Measurements from ENCODE around the gene CD59.

The CD59 gene

DNA sequence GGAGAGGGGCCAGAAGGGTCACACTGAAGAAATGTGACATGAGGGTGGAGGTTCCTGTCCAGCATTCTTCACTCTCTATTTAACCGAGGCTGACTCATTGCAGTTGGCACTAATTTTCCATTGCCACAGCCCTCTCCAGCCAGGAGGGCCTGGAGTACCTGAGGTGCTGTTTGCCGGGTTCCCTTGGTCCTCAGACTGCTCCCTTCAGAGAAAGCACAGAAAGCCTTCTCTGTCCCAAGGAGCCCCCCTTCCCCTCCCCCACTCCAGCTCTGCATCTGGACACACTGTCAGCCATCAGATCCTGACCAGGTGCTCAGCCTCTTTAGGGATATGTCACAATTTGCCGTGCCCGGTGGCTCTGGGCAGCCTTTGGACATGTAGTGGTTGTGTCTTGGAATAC is 32.4 kb downstream of the CD59 start:
- no CpG with 5 or more reads among the region's 4 CpGs for WGBS (ENCODE audit: insufficient coverage, insufficient read length)
- no peak for DNase-seq (ENCODE audit: low read depth, low spot score)
- Histone ChIP-seq H3K4me3 (ENCODE audit: low read length) (no peak overlapping the region), H3K27ac (ENCODE audit: low read length) (no peak overlapping the region), H3K9me3 (ENCODE audit: control insufficient read depth, insufficient read depth, low read length) (no peaks in the 10 kb centered on the region), H3K27me3 (ENCODE audit: control insufficient read depth, insufficient read depth, low read length) (no peaks in the 10 kb centered on the region; the same call in 1 of the 2 replicates), H3K4me1 (ENCODE audit: control insufficient read depth, insufficient read depth, low read length) (peaks cover 4% of the 10 kb centered on the region), H3K36me3 (ENCODE audit: control insufficient read depth, insufficient read depth, low read length) (no peaks in the 10 kb centered on the region)

GRCh38 chr11:33703234-33703633 is 33.0 kb downstream of the CD59 start:
- no CpG with 5 or more reads among the region's 5 CpGs for WGBS (ENCODE audit: insufficient coverage, insufficient read length)
- no peak for DNase-seq (ENCODE audit: low read depth, low spot score)
- no peak overlapping the region for H3K4me3 ChIP-seq (ENCODE audit: low read length)
- no peaks in the 10 kb centered on the region; the same call in 1 of the 2 replicates for H3K27me3 ChIP-seq (ENCODE audit: control insufficient read depth, insufficient read depth, low read length)
- no peaks in the 10 kb centered on the region for H3K9me3 ChIP-seq (ENCODE audit: control insufficient read depth, insufficient read depth, low read length)
- no peaks in the 10 kb centered on the region for H3K36me3 ChIP-seq (ENCODE audit: control insufficient read depth, insufficient read depth, low read length)
- peaks cover 4% of the 10 kb centered on the region for H3K4me1 ChIP-seq (ENCODE audit: control insufficient read depth, insufficient read depth, low read length)
- H3K27ac ChIP-seq (ENCODE audit: low read length): no peak overlapping the region

- Histone ChIP-seq H3K27ac (ENCODE audit: low read length) (no peak overlapping the region), H3K9me3 (ENCODE audit: control insufficient read depth, insufficient read depth, low read length) (no peaks in the 10 kb centered on the region), H3K27me3 (ENCODE audit: control insufficient read depth, insufficient read depth, low read length) (no peaks in the 10 kb centered on the region; the same call in 1 of the 2 replicates), H3K4me1 (ENCODE audit: control insufficient read depth, insufficient read depth, low read length) (peaks cover 4% of the 10 kb centered on the region), H3K36me3 (ENCODE audit: control insufficient read depth, insufficient read depth, low read length) (no peaks in the 10 kb centered on the region), H3K4me3 (ENCODE audit: low read length) (no peak overlapping the region)
- WGBS (ENCODE audit: insufficient coverage, insufficient read length): no CpG with 5 or more reads among the region's 7 CpGs
- no peak for DNase-seq (ENCODE audit: low read depth, low spot score)
These were observed 34.7 kb downstream of the CD59 start for GRCh38 chr11:33701302-33702230.

DNA sequence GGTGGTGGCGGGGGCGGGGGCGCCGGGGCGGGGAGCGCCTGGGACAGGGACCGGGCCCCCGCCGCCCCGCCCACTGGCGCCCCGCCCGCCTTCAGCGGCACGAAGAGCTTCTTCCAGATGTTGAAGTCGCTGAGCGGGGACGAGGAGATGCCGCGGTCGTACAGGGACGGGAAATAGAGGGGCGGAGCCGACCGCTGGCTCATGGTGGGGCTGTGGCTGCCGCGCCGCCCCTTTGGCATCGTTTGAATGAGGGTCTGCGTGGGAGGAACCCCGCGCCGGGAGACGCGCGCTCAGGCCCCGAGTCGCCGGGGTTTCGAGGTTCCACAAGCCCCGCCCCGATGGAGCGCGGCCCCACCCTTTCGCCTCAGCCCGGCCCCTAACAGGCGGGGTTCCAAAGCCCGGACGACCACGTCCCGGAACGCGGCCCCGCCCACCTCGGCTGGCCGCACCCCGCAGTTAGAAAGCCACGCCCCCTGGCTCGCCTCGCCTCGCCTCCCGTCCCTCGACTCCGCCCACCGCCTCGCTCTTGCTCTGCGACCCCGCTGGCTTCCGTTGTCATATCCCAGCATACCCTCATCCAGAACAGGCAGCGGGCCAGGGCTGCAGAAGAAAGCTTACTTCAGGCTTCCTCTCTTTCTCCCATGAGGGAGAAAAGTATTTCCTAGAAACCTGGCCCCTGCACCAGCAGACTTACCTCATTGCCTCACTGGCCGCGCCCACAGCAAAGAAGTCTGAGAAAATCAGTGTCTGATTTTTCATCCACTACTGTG is 35.5 kb downstream of the CD59 start, which contains the start of gene C11orf91:
Gene C11orf91 (minus strand): TSS at position 325 of the 770 bp plus-strand sequence. CDS start 86 bp downstream, at position 239.
- Histone ChIP-seq H3K36me3 (ENCODE audit: control insufficient read depth, insufficient read depth, low read length) (no peaks in the 10 kb centered on the region), H3K4me3 (ENCODE audit: low read length) (peak within 1 kb of the TSS; percentile 80; the same call in 1 of the 2 replicates), H3K9me3 (ENCODE audit: control insufficient read depth, insufficient read depth, low read length) (no peaks in the 10 kb centered on the region), H3K27me3 (ENCODE audit: control insufficient read depth, insufficient read depth, low read length) (no peaks in the 10 kb centered on the region; the same call in 1 of the 2 replicates), H3K4me1 (ENCODE audit: control insufficient read depth, insufficient read depth, low read length) (peaks cover 4% of the 10 kb centered on the region), H3K27ac (ENCODE audit: low read length) (no peak within 1 kb of the TSS)
- WGBS (ENCODE audit: insufficient coverage, insufficient read length): no CpG with 5 or more reads among the region's 72 CpGs
- peak; percentile 84 for DNase-seq (ENCODE audit: low read depth, low spot score)

- Histone ChIP-seq H3K4me1 (ENCODE audit: control insufficient read depth, insufficient read depth, low read length) (peaks cover 4% of the 10 kb centered on the region), H3K4me3 (ENCODE audit: low read length) (peak overlapping the region; percentile 80; the same call in 1 of the 2 replicates)
These were observed 36.1 kb downstream of the CD59 start for GRCh38 chr11:33700063-33700501.

DNA sequence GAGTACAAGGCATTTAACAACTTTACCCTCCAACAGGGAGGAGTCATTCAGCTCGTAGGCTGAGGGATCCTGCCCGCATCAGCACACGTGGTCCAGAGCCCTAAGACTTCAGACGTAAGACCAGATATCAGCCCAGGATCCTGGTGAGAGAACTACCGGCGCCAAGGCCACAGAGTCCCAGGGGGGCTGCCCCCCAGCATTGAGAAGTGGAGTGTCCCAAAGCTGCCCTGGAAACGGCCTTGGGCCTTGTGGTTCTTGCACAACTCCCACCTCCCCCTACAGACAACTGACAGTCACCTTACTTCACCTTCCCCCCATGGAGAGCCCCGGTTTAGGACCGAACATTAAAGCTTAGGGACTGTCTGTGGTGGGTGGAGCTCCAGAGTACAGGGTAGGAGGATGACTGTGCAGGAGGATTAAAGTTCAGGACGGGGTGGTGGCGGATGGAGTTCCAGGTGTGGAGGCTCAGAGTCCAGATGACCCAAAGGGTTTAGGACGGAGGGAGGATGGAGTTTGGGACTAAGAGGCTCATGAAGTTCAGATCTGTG is 36.6 kb downstream of the CD59 start:
- Histone ChIP-seq H3K27me3 (ENCODE audit: control insufficient read depth, insufficient read depth, low read length) (no peaks in the 10 kb centered on the region; the same call in 1 of the 2 replicates), H3K27ac (ENCODE audit: low read length) (no peak overlapping the region), H3K4me3 (ENCODE audit: low read length) (no peak overlapping the region), H3K36me3 (ENCODE audit: control insufficient read depth, insufficient read depth, low read length) (no peaks in the 10 kb centered on the region), H3K4me1 (ENCODE audit: control insufficient read depth, insufficient read depth, low read length) (peaks cover 4% of the 10 kb centered on the region), H3K9me3 (ENCODE audit: control insufficient read depth, insufficient read depth, low read length) (no peaks in the 10 kb centered on the region)
- no peak for DNase-seq (ENCODE audit: low read depth, low spot score)
- WGBS (ENCODE audit: insufficient coverage, insufficient read length): no CpG with 5 or more reads among the region's 12 CpGs

More at GRCh38 chr11:33700063-33700501, 36.1 kb downstream of the CD59 start:
- H3K27me3 ChIP-seq (ENCODE audit: control insufficient read depth, insufficient read depth, low read length): no peaks in the 10 kb centered on the region; the same call in 1 of the 2 replicates
- H3K9me3 ChIP-seq (ENCODE audit: control insufficient read depth, insufficient read depth, low read length): no peaks in the 10 kb centered on the region
- H3K27ac ChIP-seq (ENCODE audit: low read length): no peak overlapping the region
- DNase-seq (ENCODE audit: low read depth, low spot score): no peak
- WGBS (ENCODE audit: insufficient coverage, insufficient read length): no CpG with 5 or more reads among the region's 25 CpGs
- no peaks in the 10 kb centered on the region for H3K36me3 ChIP-seq (ENCODE audit: control insufficient read depth, insufficient read depth, low read length)

DNA sequence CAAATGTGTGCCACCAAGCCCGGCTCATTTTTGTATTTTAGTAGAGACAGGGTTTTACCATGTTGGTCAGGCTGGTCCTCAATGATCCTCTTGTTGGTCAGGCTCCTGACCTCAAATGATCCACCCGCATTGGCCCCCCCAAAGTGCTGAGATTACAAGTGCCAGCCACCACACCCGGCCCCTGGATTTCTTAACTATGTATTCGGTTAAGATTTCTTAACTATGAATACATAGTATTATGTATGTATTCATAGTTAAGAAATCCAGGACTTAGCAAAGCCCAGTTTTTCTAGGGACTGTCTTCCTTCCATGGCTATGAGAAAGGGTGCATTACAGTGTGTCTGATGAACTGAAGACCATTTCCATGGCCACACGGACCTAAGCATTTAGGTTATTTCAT is 37.3 kb downstream of the CD59 start:
- no CpG with 5 or more reads among the region's 5 CpGs for WGBS (ENCODE audit: insufficient coverage, insufficient read length)
- H3K4me3 ChIP-seq (ENCODE audit: low read length): no peak overlapping the region
- no peaks in the 10 kb centered on the region for H3K9me3 ChIP-seq (ENCODE audit: control insufficient read depth, insufficient read depth, low read length)
- DNase-seq (ENCODE audit: low read depth, low spot score): no peak
- H3K27me3 ChIP-seq (ENCODE audit: control insufficient read depth, insufficient read depth, low read length): no peaks in the 10 kb centered on the region; the same call in 1 of the 2 replicates
- H3K36me3 ChIP-seq (ENCODE audit: control insufficient read depth, insufficient read depth, low read length): no peaks in the 10 kb centered on the region
- peaks cover 4% of the 10 kb centered on the region for H3K4me1 ChIP-seq (ENCODE audit: control insufficient read depth, insufficient read depth, low read length)
- H3K27ac ChIP-seq (ENCODE audit: low read length): no peak overlapping the region

- DNase-seq (ENCODE audit: low read depth, low spot score): no peak
- Histone ChIP-seq H3K4me1 (ENCODE audit: control insufficient read depth, insufficient read depth, low read length) (peaks cover 4% of the 10 kb centered on the region), H3K9me3 (ENCODE audit: control insufficient read depth, insufficient read depth, low read length) (no peaks in the 10 kb centered on the region), H3K36me3 (ENCODE audit: control insufficient read depth, insufficient read depth, low read length) (no peaks in the 10 kb centered on the region), H3K27ac (ENCODE audit: low read length) (no peak overlapping the region), H3K4me3 (ENCODE audit: low read length) (no peak overlapping the region), H3K27me3 (ENCODE audit: control insufficient read depth, insufficient read depth, low read length) (no peaks in the 10 kb centered on the region; the same call in 1 of the 2 replicates)
- no CpG with 5 or more reads among the region's 3 CpGs for WGBS (ENCODE audit: insufficient coverage, insufficient read length)
These were observed 38.2 kb downstream of the CD59 start for GRCh38 chr11:33697997-33698396.

- Histone ChIP-seq H3K4me1 (ENCODE audit: control insufficient read depth, insufficient read depth, low read length) (peaks cover 6% of the 10 kb centered on the region), H3K27ac (ENCODE audit: low read length) (no peak overlapping the region), H3K36me3 (ENCODE audit: control insufficient read depth, insufficient read depth, low read length) (no peaks in the 10 kb centered on the region), H3K9me3 (ENCODE audit: control insufficient read depth, insufficient read depth, low read length) (no peaks in the 10 kb centered on the region), H3K4me3 (ENCODE audit: low read length) (no peak overlapping the region), H3K27me3 (ENCODE audit: control insufficient read depth, insufficient read depth, low read length) (no peaks in the 10 kb centered on the region; the same call in 1 of the 2 replicates)
- DNase-seq (ENCODE audit: low read depth, low spot score): no peak
- no CpG with 5 or more reads among the region's 6 CpGs for WGBS (ENCODE audit: insufficient coverage, insufficient read length)
These were observed 39.1 kb downstream of the CD59 start for GRCh38 chr11:33696931-33697638.

All from iPS DF 6.9 (cell line).